Left forelimb (tissue), 1 donor: ENCODE data around the gene PTPRO.

Experiments used
- DNase-seq: peaks from one replicate; pipeline ENCODE4 v3.0.0-alpha.2; 2018; ENCODE audit warnings: low spot score

The PTPRO gene

GRCh38 chr12:15322164-15323061 lies at the start of gene PTPRO:
TSS of gene PTPRO (plus strand) at chr12:15322508.
- no peak for DNase-seq

GRCh38 chr12:15273896-15274295 lies 48.4 kb upstream of the PTPRO start:
- DNase-seq, result no peak

GRCh38 chr12:15274561-15274967 lies 47.7 kb upstream of the PTPRO start:
- DNase-seq, result no peak

GRCh38 chr12:15276088-15276698 lies 46.1 kb upstream of the PTPRO start:
- DNase-seq, result no peak

- peak; percentile 74 for DNase-seq
These were observed 43.3 kb upstream of the PTPRO start for GRCh38 chr12:15278816-15279658.

- DNase-seq, result no peak
These were observed 41.4 kb upstream of the PTPRO start for GRCh38 chr12:15280930-15281329.

GRCh38 chr12:15289192-15289591 lies 33.1 kb upstream of the PTPRO start:
- DNase-seq, result no peak

GRCh38 chr12:15293731-15294130 lies 28.6 kb upstream of the PTPRO start:
- DNase-seq, result no peak

GRCh38 chr12:15299947-15300346 lies 22.4 kb upstream of the PTPRO start:
- DNase-seq, result no peak

GRCh38 chr12:15304296-15304695 lies 18.0 kb upstream of the PTPRO start:
- DNase-seq, result no peak

GRCh38 chr12:15306605-15307004 lies 15.7 kb upstream of the PTPRO start:
- no peak for DNase-seq

- DNase-seq, result no peak
These were observed 15.2 kb upstream of the PTPRO start for GRCh38 chr12:15307079-15307478.

GRCh38 chr12:15318841-15319240 lies 3.5 kb upstream of the PTPRO start:
- no peak for DNase-seq

- no peak for DNase-seq
These were observed 1.4 kb upstream of the PTPRO start for GRCh38 chr12:15320881-15321280.

GRCh38 chr12:15323480-15323879 lies 1.2 kb downstream of the PTPRO start:
- no peak for DNase-seq

- DNase-seq, result no peak
These were observed 7.6 kb downstream of the PTPRO start for GRCh38 chr12:15329891-15330290.

GRCh38 chr12:15334225-15334624 lies 11.9 kb downstream of the PTPRO start:
- DNase-seq, result no peak

GRCh38 chr12:15335959-15336358 lies 13.7 kb downstream of the PTPRO start:
- DNase-seq, result no peak

GRCh38 chr12:15336768-15337553 lies 14.7 kb downstream of the PTPRO start:
- DNase-seq, result no peak

GRCh38 chr12:15341371-15341770 lies 19.1 kb downstream of the PTPRO start:
- no peak for DNase-seq

- DNase-seq, result no peak
These were observed 22.3 kb downstream of the PTPRO start for GRCh38 chr12:15344561-15344960.

GRCh38 chr12:15346488-15346887 lies 24.2 kb downstream of the PTPRO start:
- DNase-seq, result no peak
